T-cell (primary cell): Measurements from ENCODE around the gene MTG2. TPM values are rescaled to one million over a fixed set of nuclear protein-coding genes. Genes with fewer than 3 reads are reported as not detected.

ENCODE experiments used
- ATAC-seq, 4 experiments: fragments of 200-7000 bp in 3 of 4; fragments of 150-1000 bp in 1 of 4; cut with Tn5 transposase; replicated peaks in 1 of 4; 1 replicate in 3 of 4; 2 replicates in 1 of 4; pipeline ENCODE4 v1.10.0; 2021; ENCODE audit warnings: moderate library complexity in 3 of 4, mild to moderate bottlenecking in 2 of 4, moderate number of reproducible peaks in 1 of 4
- CTCF ChIA-PET, 2 donors: fragments of 300-600 bp; sonication (Branson Sonifier 250); formaldehyde crosslinking; loops; one replicate each; lab custom pipeline; 2022; ENCODE audit warnings: antibody characterized with exemption in 2 of 2; lab: Charles Lee
- POLR2A ChIA-PET, 2 donors: fragments of 300-600 bp; sonication (Branson Sonifier 250); formaldehyde crosslinking; loops; one replicate each; lab custom pipeline; 2022; ENCODE audit warnings: antibody characterized with exemption in 2 of 2; lab: Charles Lee
- DNase-seq, 35 experiments: peaks; one replicate each; pipeline versions ENCODE4 v3.0.0 to v3.0.0-alpha.2; 2013 to 2023
- H3K27ac ChIP-seq: one replicate; pipeline ENCODE4 v1.5.1; 2013; ENCODE audit warnings: low read length
- H3K27me3 ChIP-seq, 2 experiments: replicated peaks in 1 of 2; 1 replicate in 1 of 2; 2 replicates in 1 of 2; pipeline versions ENCODE4 v1.6.1 to v1.7.0; 2013; ENCODE audit warnings: low read length in 1 of 2, mixed read lengths in 1 of 2; ENCODE audit not compliant: control insufficient read depth in 2 of 2, insufficient read depth in 2 of 2; ENCODE audit errors: extremely low read depth in 1 of 2
- H3K36me3 ChIP-seq, 2 donors: 1 replicate in 1 of 2; 2 replicates in 1 of 2; pipeline versions ENCODE4 v1.6.1 to v1.7.0; 2013; ENCODE audit warnings: low read length in 1 of 2; ENCODE audit not compliant: control insufficient read depth in 2 of 2, insufficient read depth in 1 of 2; ENCODE audit errors: extremely low read depth in 1 of 2
- H3K4me1 ChIP-seq, 2 experiments: 1 replicate in 1 of 2; 2 replicates in 1 of 2; pipeline versions ENCODE4 v1.6.1 to v1.7.0; 2013; ENCODE audit warnings: low read length in 2 of 2, mixed read lengths in 1 of 2; ENCODE audit not compliant: insufficient read depth in 2 of 2, control insufficient read depth in 1 of 2; ENCODE audit errors: extremely low read depth in 1 of 2
- H3K4me3 ChIP-seq, 2 donors: 1 replicate in 1 of 2; 2 replicates in 1 of 2; pipeline versions ENCODE4 v1.5.1 to v1.7.0; 2013; ENCODE audit warnings: mild to moderate bottlenecking in 2 of 2, low read length in 1 of 2, moderate library complexity in 1 of 2; ENCODE audit not compliant: control insufficient read depth in 1 of 2; ENCODE audit errors: extremely low read depth in 1 of 2
- H3K9me3 ChIP-seq: 2 replicates; pipeline ENCODE4 v1.7.0; 2013
- H3K27ac Mint-ChIP-seq, 2 donors: one replicate each; pipeline ENCODE4 v1.8.0; 2020 to 2021; ENCODE audit warnings: mild to moderate bottlenecking in 2 of 2, mixed read lengths in 2 of 2
- H3K27me3 Mint-ChIP-seq, 2 donors: one replicate each; pipeline ENCODE4 v1.8.0; 2021 to 2022; ENCODE audit warnings: mixed read lengths in 2 of 2
- H3K36me3 Mint-ChIP-seq: one replicate; pipeline ENCODE4 v1.8.0; 2021; ENCODE audit warnings: mixed read lengths
- H3K4me1 Mint-ChIP-seq, 3 donors: one replicate each; pipeline ENCODE4 v1.8.0; 2020 to 2022; ENCODE audit warnings: mixed read lengths in 3 of 3, mild to moderate bottlenecking in 1 of 3
- H3K4me3 Mint-ChIP-seq, 3 donors: one replicate each; pipeline ENCODE4 v1.8.0; 2020 to 2022; ENCODE audit warnings: mild to moderate bottlenecking in 3 of 3, mixed read lengths in 3 of 3, moderate library complexity in 3 of 3
- H3K9me3 Mint-ChIP-seq, 3 donors: one replicate each; pipeline ENCODE4 v1.8.0; 2020 to 2022; ENCODE audit warnings: mixed read lengths in 3 of 3
- WGBS: methylation state at CpG from one replicate; pipeline ENCODE4 v1.1.5; 2013; ENCODE audit warnings: missing lambda C conversion rate; ENCODE audit not compliant: insufficient coverage; 5-methylcytosine and 5-hydroxymethylcytosine counted together
- total RNA-seq, 35 experiments: library from RNA in 6 of 35; stranded (reverse) in 6 of 35; fragments of 120-200 nt in 1 of 35; gene quantifications; one replicate each; pipeline versions ENCODE4 v1.2.1 to v1.2.4 and lab custom pipeline; 2013 to 2026

The MTG2 gene
- total RNA-seq, 5 donors from 2014 or later (not counting 1 experiment from before 2014, with no cell fraction given): 21.1 to 51.9 (median 44.1) TPM

DNA sequence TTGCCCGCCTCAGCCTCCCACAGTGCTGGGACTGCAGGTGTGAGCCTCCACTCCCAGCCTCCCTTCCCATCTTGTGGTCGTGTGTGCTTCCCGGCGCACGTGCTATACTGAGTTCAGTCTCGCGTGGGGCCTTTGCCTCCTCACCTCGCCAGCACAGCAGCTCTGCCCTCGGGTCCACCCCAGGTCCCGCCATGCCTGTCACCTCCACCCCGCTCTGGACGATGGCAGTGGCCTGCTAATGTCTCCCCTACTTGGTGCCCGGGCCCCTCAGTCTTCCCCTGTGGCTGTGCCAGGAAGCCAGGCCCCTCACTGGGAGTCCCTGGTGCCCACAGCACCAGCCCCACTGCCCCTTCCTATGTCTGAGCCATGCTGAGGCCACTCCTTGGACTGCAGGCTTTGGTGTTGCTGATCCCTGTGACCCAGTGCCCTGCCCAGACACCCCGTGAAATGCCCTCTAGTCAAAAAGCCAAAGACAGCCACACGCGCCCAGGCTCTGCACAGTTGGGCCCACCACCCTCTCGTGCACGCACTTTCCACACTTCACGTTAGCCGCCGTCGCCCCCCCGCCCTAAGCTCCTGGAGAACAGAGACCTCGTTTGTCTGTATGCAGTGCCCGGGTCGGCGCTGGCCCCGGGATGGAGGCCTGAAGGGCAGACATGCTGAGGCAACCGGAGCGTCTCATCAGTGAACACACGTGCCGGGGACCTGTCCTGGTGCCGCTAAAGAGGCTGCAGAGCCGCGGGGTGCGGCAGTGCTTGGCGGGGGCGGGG is 23.0 kb downstream of the MTG2 start:
- no peak for DNase-seq
- H3K4me3 ChIP-seq: no peak overlapping the region
- ChIA-PET CTCF (no interaction called here), POLR2A (no interaction called here)
- no peak overlapping the region for H3K27ac ChIP-seq
- peaks cover 0 to 19% of the 10 kb centered on the region in 2 experiments for H3K27me3 ChIP-seq
- WGBS: 97% methylated on average over 38 of the region's 38 CpGs
- Mint-ChIP-seq H3K27ac (no peak overlapping the region), H3K4me3 (no peak overlapping the region), H3K36me3 (peaks cover 20% of the 10 kb centered on the region), H3K4me1 (no peaks in the 10 kb centered on the region), H3K9me3 (no peaks in the 10 kb centered on the region), H3K27me3 (peaks cover 0 to 4% of the 10 kb centered on the region in 2 donors)
- H3K9me3 ChIP-seq: no peaks in the 10 kb centered on the region
- ATAC-seq: no peak
- peaks cover 7 to 20% of the 10 kb centered on the region in 2 donors for H3K36me3 ChIP-seq
- H3K4me1 ChIP-seq: no peaks in the 10 kb centered on the region

DNA sequence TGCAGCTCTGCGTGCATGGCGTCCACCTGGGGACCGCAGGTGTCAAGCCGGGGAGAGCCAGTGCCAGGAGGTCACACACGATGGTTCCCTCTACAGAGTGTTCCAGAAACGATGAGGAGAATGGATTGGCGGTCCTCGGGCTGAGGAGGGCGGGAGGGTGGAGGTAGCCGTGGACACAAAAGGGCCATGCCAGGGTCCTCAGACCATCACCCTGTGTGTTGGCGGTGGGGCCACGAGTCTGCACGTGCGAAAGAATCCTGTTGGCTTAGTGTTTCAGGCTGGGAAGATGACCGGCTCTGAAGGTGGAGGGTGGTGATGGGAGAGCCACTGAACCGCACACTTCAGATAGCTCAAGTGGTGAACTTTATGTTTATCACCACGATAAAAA is 23.6 kb downstream of the MTG2 start:
- ChIA-PET CTCF (no interaction called here), POLR2A (no interaction called here)
- H3K4me1 Mint-ChIP-seq: no peaks in the 10 kb centered on the region
- H3K9me3 Mint-ChIP-seq: no peaks in the 10 kb centered on the region
- Histone ChIP-seq H3K9me3 (no peaks in the 10 kb centered on the region), H3K27me3 (peaks cover 0 to 25% of the 10 kb centered on the region in 2 experiments), H3K4me1 (no peaks in the 10 kb centered on the region), H3K27ac (no peak overlapping the region), H3K36me3 (peaks cover 7 to 14% of the 10 kb centered on the region in 2 donors), H3K4me3 (no peak overlapping the region)
- peaks cover 19% of the 10 kb centered on the region for H3K36me3 Mint-ChIP-seq
- DNase-seq: no peak
- peaks cover 0 to 4% of the 10 kb centered on the region in 2 donors for H3K27me3 Mint-ChIP-seq
- H3K27ac Mint-ChIP-seq: no peak overlapping the region
- H3K4me3 Mint-ChIP-seq: no peak overlapping the region
- no peak for ATAC-seq
- 94% methylated on average over 17 of the region's 17 CpGs for WGBS

DNA sequence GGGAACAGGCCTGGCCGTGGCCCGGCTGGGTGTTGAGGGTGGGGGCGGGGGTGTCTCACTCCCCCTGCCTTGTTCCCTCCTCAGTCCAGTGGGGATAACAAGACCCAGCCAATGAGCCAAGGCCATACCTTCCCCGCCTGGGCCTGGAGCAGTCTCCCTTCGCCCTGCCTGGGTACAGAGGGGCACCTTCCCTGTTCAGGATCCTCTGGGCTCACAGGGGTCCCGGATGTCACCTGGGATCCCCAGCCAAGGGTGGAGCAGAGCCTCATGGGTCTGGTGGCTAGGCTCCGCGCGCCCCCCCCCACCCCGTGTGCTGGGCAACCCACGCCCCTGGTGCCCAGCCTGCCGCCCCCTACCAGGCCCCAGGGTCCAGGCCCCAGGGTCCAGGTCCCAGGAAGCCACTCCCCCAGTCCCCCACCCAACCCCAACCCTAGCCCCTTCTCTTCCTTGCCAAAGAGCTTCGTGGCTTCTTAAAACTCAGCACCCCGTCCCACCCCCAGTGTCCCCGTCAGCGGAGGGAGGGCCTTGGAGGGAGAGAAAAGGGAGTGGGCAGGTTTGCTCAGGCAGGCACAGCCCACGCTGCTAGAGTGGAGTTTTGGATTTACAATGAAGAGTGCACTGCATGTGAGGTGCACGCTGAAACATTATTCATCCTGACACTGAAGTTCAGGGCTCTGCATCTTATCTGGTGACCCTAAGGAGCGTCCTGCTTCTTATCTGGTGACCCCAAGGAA is 25.4 kb downstream of the MTG2 start:
- Histone ChIP-seq H3K36me3 (peaks cover 3 to 4% of the 10 kb centered on the region in 2 donors), H3K4me1 (no peaks in the 10 kb centered on the region), H3K4me3 (no peak overlapping the region), H3K9me3 (no peaks in the 10 kb centered on the region), H3K27ac (no peak overlapping the region), H3K27me3 (peaks cover 0 to 38% of the 10 kb centered on the region in 2 experiments)
- Mint-ChIP-seq H3K9me3 (no peaks in the 10 kb centered on the region), H3K27me3 (peaks cover 4 to 11% of the 10 kb centered on the region in 2 donors), H3K4me3 (no peak overlapping the region), H3K27ac (no peak overlapping the region), H3K36me3 (peaks cover 8% of the 10 kb centered on the region), H3K4me1 (no peaks in the 10 kb centered on the region)
- ChIA-PET CTCF (no interaction called here), POLR2A (no interaction called here)
- ATAC-seq: no peak
- 95% methylated on average over 10 of the region's 19 CpGs for WGBS
- no peak for DNase-seq

DNA sequence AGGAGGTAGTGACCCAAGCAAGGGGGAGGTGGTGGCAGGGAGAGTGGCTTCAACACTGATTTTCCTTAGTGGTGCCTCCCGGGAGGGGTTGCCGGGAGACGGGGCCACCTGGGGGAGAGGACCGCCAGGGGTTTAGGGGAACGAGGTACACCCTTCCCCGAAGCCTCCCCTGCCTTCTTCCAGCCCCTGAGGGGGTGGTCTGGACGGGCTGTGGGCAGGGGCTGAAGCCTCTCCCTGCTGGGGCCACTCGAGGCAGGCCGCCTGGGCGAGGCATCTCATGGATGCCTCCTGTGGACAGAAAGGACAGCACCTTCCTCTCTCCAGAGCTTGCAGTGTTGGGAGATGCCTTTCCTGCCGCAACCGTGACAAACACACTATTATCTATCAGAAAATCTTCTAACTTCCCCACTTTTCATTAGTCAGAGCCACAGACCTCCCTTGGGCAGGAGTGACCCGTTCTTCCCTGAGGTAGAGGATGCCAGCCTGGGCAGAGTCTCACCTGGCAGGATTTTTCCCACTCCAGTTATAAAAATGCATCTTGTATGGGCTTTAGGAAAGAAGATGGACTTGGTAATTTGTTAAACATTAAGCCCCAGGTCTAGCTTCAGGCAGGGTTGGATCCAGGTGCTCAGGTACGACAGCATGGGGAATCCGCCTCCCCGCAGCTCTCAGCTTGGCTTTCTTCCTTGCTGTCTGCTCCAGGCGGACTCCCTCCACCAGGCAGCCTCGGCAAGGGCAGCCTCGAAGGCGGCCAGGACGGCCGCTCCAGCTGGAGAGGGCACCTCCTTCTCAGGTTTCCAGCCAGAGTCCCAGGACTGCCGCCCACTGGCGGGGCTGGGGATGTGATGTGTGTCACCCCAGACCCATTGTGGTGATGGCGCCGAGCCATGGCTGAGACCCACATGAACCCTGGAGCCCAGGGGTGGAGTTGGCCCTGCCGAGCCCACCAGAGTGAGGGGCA is 26.2 kb downstream of the MTG2 start:
- Mint-ChIP-seq H3K36me3 (peaks cover 4% of the 10 kb centered on the region), H3K4me3 (no peak overlapping the region), H3K4me1 (no peaks in the 10 kb centered on the region), H3K27me3 (peaks cover 4 to 14% of the 10 kb centered on the region in 2 donors), H3K9me3 (no peaks in the 10 kb centered on the region), H3K27ac (no peak overlapping the region)
- CTCF ChIA-PET: no interaction called here
- peaks cover 0 to 4% of the 10 kb centered on the region in 2 donors for H3K36me3 ChIP-seq
- 65% methylated on average over 23 of the region's 27 CpGs for WGBS
- no peaks in the 10 kb centered on the region for H3K9me3 ChIP-seq
- no peak overlapping the region for H3K4me3 ChIP-seq
- H3K27ac ChIP-seq: no peak overlapping the region
- ATAC-seq: no peak
- H3K27me3 ChIP-seq: peaks cover 0 to 43% of the 10 kb centered on the region in 2 experiments
- POLR2A ChIA-PET: no interaction called here
- H3K4me1 ChIP-seq: no peaks in the 10 kb centered on the region
- no peak for DNase-seq

DNA sequence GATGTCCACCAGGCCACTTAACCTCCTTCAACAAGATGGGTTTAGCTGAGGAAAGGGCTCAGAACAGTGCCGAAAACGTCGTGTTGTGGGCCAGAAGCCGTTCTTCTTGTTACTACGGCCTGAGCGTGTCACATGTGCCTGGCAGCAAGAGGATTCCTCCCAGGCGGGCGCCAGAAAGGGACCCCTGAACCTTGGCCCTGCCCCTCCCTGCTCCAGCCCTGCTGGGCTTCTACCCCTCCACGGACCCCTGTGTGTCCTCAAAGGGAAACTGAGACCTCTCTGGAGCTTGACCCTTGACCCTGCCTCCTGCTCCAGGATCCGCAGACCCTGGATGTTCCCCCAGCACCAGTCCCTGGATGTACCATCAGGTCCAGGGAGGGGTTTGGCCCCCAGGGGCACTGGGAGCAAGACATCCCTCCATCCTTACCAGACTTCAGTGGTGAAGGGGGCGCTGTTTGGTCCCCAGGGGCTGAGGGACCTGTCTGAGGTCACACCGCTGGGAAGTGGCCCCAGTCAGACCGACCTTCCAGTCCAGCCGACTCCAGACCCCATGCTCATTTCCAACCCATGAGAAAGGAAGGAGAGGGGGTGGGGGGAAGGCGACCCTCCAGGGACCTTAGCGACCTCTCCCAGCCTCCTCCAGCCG is 27.1 kb downstream of the MTG2 start:
- Histone ChIP-seq H3K4me3 (no peak overlapping the region), H3K9me3 (no peaks in the 10 kb centered on the region), H3K36me3 (peaks cover 0 to 4% of the 10 kb centered on the region in 2 donors), H3K27me3 (peaks cover 0 to 50% of the 10 kb centered on the region in 2 experiments), H3K27ac (no peak overlapping the region), H3K4me1 (no peaks in the 10 kb centered on the region)
- no peak for ATAC-seq
- peaks cover 4% of the 10 kb centered on the region for H3K36me3 Mint-ChIP-seq
- H3K27ac Mint-ChIP-seq: no peak overlapping the region
- no peaks in the 10 kb centered on the region for H3K9me3 Mint-ChIP-seq
- no peaks in the 10 kb centered on the region for H3K4me1 Mint-ChIP-seq
- 66% methylated on average over 12 of the region's 17 CpGs for WGBS
- ChIA-PET CTCF (no interaction called here), POLR2A (no interaction called here)
- no peak overlapping the region for H3K4me3 Mint-ChIP-seq
- peaks cover 4 to 20% of the 10 kb centered on the region in 2 donors for H3K27me3 Mint-ChIP-seq
- no peak for DNase-seq

DNA sequence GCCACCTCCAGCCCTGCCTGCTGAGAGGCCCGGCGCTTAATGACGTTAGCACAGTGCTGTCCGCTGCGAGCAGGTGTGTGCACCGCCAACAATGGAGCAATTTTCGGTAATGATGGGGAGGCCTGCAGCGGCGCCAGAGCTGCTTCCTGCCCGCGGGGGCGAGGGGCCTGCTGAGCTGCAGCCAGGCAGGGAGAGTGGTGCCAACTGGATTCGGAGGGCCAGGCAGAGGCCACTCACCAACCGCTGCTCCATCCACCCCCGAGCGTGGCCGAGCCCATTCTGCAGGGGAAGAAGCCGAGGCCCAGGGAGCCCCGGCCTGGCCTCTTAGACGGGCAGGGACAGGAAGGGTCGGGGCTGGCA is 27.6 kb downstream of the MTG2 start:
- no peak overlapping the region for H3K27ac Mint-ChIP-seq
- H3K4me1 ChIP-seq: no peaks in the 10 kb centered on the region
- peaks cover 4% of the 10 kb centered on the region for H3K36me3 Mint-ChIP-seq
- peaks cover 4 to 25% of the 10 kb centered on the region in 2 donors for H3K27me3 Mint-ChIP-seq
- H3K9me3 Mint-ChIP-seq: no peaks in the 10 kb centered on the region
- no peak overlapping the region for H3K4me3 ChIP-seq
- no peak overlapping the region for H3K4me3 Mint-ChIP-seq
- H3K36me3 ChIP-seq: peaks cover 0 to 4% of the 10 kb centered on the region in 2 donors
- DNase-seq (no peak), ATAC-seq (no peak)
- POLR2A ChIA-PET: no interaction called here
- CTCF ChIA-PET: no interaction called here
- 77% methylated on average over 16 of the region's 21 CpGs for WGBS
- peaks cover 0 to 51% of the 10 kb centered on the region in 2 experiments for H3K27me3 ChIP-seq
- H3K4me1 Mint-ChIP-seq: no peaks in the 10 kb centered on the region
- H3K27ac ChIP-seq: no peak overlapping the region
- no peaks in the 10 kb centered on the region for H3K9me3 ChIP-seq
